ENCODE results near the gene TBP.

TBP gene

GRCh38 chr6:170578909-170579308 is 24.7 kb downstream of the TBP start:
- no peak for TF ChIP-seq CTCF (IDR thresholded peaks at IDR 0.05; ENCODE audit: borderline replicate concordance, control extremely low read depth, extremely low read depth, insufficient read depth, missing control alignments)
- in situ Hi-C loops (cut with MboI; ENCODE audit: low sequenced_read_pairs, unreplicated experiment), result no loop called here
- no peak for DNase-seq (ENCODE audit: low spot score)

GRCh38 chr6:170583756-170584180 is 29.6 kb downstream of the TBP start:
- in situ Hi-C loops (cut with MboI; ENCODE audit: low sequenced_read_pairs, unreplicated experiment), result no loop called here
- no peak for DNase-seq (ENCODE audit: low spot score)
- no peak for TF ChIP-seq CTCF (IDR thresholded peaks at IDR 0.05; ENCODE audit: borderline replicate concordance, control extremely low read depth, extremely low read depth, insufficient read depth, missing control alignments)

GRCh38 chr6:170584181-170584953 is 30.2 kb downstream of the TBP start, which contains the start of gene PDCD2:
Gene PDCD2 (minus strand): TSS chr6:170584637. CDS start chr6:170584581, 56 bp downstream.
- peak; percentile 98 for DNase-seq (ENCODE audit: low spot score)
- no peak for TF ChIP-seq CTCF (IDR thresholded peaks at IDR 0.05; ENCODE audit: borderline replicate concordance, control extremely low read depth, extremely low read depth, insufficient read depth, missing control alignments)
- in situ Hi-C loops (cut with MboI; ENCODE audit: low sequenced_read_pairs, unreplicated experiment), result no loop called here

GRCh38 chr6:170584954-170585498 is 30.9 kb downstream of the TBP start:
- in situ Hi-C loops (cut with MboI; ENCODE audit: low sequenced_read_pairs, unreplicated experiment), result no loop called here
- DNase-seq (ENCODE audit: low spot score), result no peak
- TF ChIP-seq CTCF (IDR thresholded peaks at IDR 0.05; ENCODE audit: borderline replicate concordance, control extremely low read depth, extremely low read depth, insufficient read depth, missing control alignments), result no peak

GRCh38 chr6:170590725-170591124 is 36.6 kb downstream of the TBP start:
- no peak for TF ChIP-seq CTCF (IDR thresholded peaks at IDR 0.05; ENCODE audit: borderline replicate concordance, control extremely low read depth, extremely low read depth, insufficient read depth, missing control alignments)
- no peak for DNase-seq (ENCODE audit: low spot score)
- in situ Hi-C loops (cut with MboI; ENCODE audit: low sequenced_read_pairs, unreplicated experiment), result no loop called here

- DNase-seq (ENCODE audit: low spot score), result no peak
- in situ Hi-C loops (cut with MboI; ENCODE audit: low sequenced_read_pairs, unreplicated experiment), result no loop called here
- TF ChIP-seq CTCF (IDR thresholded peaks at IDR 0.05; ENCODE audit: borderline replicate concordance, control extremely low read depth, extremely low read depth, insufficient read depth, missing control alignments), result no peak
Observed at GRCh38 chr6:170596426-170596825, 42.3 kb downstream of the TBP start.

Measured in GM13976 (cell line).